HepG2 (cell line): ENCODE measurements around the gene CELF5. TPM values are rescaled to one million over a fixed set of nuclear protein-coding genes. Genes with fewer than 3 reads are reported as not detected.

Experiments
- ATAC-seq: fragments of 200-7000 bp; cut with Tn5 transposase; 3 replicates; pipeline ENCODE4 v1.9.1; 2020; ENCODE audit warnings: mild to moderate bottlenecking, moderate library complexity
- BruUV-seq: library from RNA; stranded (reverse); fragments of 400-500 nt; replicated peaks from 2 replicates; lab custom pipeline; 2021; lab: Mats Ljungman, UMichigan
- CTCF ChIA-PET: fragments of 300-600 bp; formaldehyde crosslinking; extraction: SDS; loops from one replicate; lab custom pipeline; 2021; ENCODE audit warnings: low total read pairs, inconsistent platforms, low intra/inter-chr PET ratio; lab: Yijun Ruan, JAX
- POLR2A ChIA-PET: fragments of 350-600 bp; sonication (Branson Sonifier 250); formaldehyde crosslinking; loops from one replicate; lab custom pipeline; 2020; ENCODE audit warnings: antibody characterized with exemption, inconsistent platforms; lab: Yijun Ruan, JAX
- DNase-seq: peaks from one replicate; pipeline ENCODE4 v3.0.0-alpha.2; 2015; ENCODE audit warnings: low spot score
- FAIRE-seq: peaks from 3 replicates; lab custom pipeline; 2011; peaks lifted over from hg19 to GRCh38; lab: Jason Lieb, UNC
- H2AFZ ChIP-seq: one replicate; pipeline ENCODE4 v1.6.1; 2011; ENCODE audit warnings: low read length, inconsistent platforms
- H3K27ac ChIP-seq: fragments of 300-600 bp; 3 replicates; pipeline ENCODE4 v1.8.0; 2011; ENCODE audit warnings: mixed run types, mild to moderate bottlenecking, mixed read lengths, low read length, inconsistent platforms; ENCODE audit not compliant: insufficient read depth; ENCODE audit errors: extremely low read length
- H3K27me3 ChIP-seq, 2 experiments: fragments of 200-600 bp in 1 of 2; 2 replicates in 1 of 2; 3 replicates in 1 of 2; pipeline versions ENCODE4 v1.6.0 to v1.8.0; 2011; ENCODE audit warnings: low read length in 2 of 2, mild to moderate bottlenecking in 2 of 2, moderate library complexity in 2 of 2, inconsistent platforms in 1 of 2; ENCODE audit not compliant: insufficient read depth in 2 of 2, control insufficient read depth in 1 of 2
- H3K36me3 ChIP-seq, 2 experiments: fragments of 200-600 bp in 1 of 2; replicated peaks in 1 of 2; 2 replicates in 1 of 2; 3 replicates in 1 of 2; pipeline versions ENCODE4 v1.5.1 to v1.8.0; 2011; ENCODE audit warnings: low read length in 2 of 2, inconsistent platforms in 1 of 2; ENCODE audit not compliant: insufficient read depth in 2 of 2, control insufficient read depth in 1 of 2
- H3K4me1 ChIP-seq: 2 replicates; pipeline ENCODE4 v1.5.1; 2012; ENCODE audit warnings: low read length, inconsistent platforms; ENCODE audit not compliant: insufficient read depth
- H3K4me2 ChIP-seq: 2 replicates; pipeline ENCODE4 v1.6.0; 2011; ENCODE audit warnings: low read depth, low read length, inconsistent platforms
- H3K4me3 ChIP-seq, 3 experiments: fragments of 200-600 bp in 1 of 3; sonication (generic), shearing (Covaris generic) in 1 of 3; replicated peaks in 1 of 3; 2 replicates each; pipeline ENCODE4 v1.5.1; 2011 to 2016; ENCODE audit warnings: low read length in 3 of 3, inconsistent platforms in 2 of 3, low read depth in 2 of 3, mild to moderate bottlenecking in 2 of 3, control low read depth in 1 of 3, mixed read lengths in 1 of 3; ENCODE audit not compliant: insufficient read depth in 1 of 3
- H3K79me2 ChIP-seq: one replicate; pipeline ENCODE4 v1.6.1; 2011; ENCODE audit warnings: low read length, inconsistent platforms; ENCODE audit not compliant: insufficient read depth
- H3K9ac ChIP-seq: 2 replicates; pipeline ENCODE4 v1.6.0; 2011; ENCODE audit warnings: mild to moderate bottlenecking, low read depth, low read length, inconsistent platforms; ENCODE audit not compliant: insufficient read depth
- H3K9me3 ChIP-seq: 2 replicates; pipeline ENCODE4 v1.5.1; 2012; ENCODE audit warnings: mild to moderate bottlenecking, low read length
- H4K20me1 ChIP-seq: 2 replicates; pipeline ENCODE4 v1.6.0; 2011; ENCODE audit warnings: inconsistent platforms, mild to moderate bottlenecking, low read length, moderate library complexity; ENCODE audit not compliant: insufficient read depth
- FOSL2 ChIP-seq: sonication (generic); formaldehyde crosslinking; IDR thresholded peaks from 2 replicates; pipeline ENCODE4 v1.4.0; 2020; ENCODE audit warnings: missing genetic modification reagents
- JUN ChIP-seq: sonication (generic); formaldehyde crosslinking; IDR thresholded peaks from 2 replicates; pipeline ENCODE4 v1.4.0; 2020; ENCODE audit warnings: mild to moderate bottlenecking, missing genetic modification reagents
- NBN ChIP-seq: fragments of 450-650 bp; conservative IDR thresholded peaks from 2 replicates; pipeline ENCODE4 v1.6.1; 2017
- NFIC ChIP-seq: IDR thresholded peaks from 2 replicates; pipeline ENCODE4 v1.6.1; 2012; ENCODE audit warnings: mild to moderate bottlenecking, low read length, inconsistent platforms
- ONECUT2 ChIP-seq: sonication (generic); formaldehyde crosslinking; IDR thresholded peaks from 2 replicates; pipeline ENCODE4 v1.4.0; 2020; ENCODE audit warnings: missing genetic modification reagents
- RFX1 ChIP-seq: fragments of 450-650 bp; IDR thresholded peaks from 2 replicates; pipeline ENCODE4 v1.6.1; 2017
- RFX3 ChIP-seq: IDR thresholded peaks from 2 replicates; pipeline ENCODE4 v1.6.1; 2016; ENCODE audit warnings: missing biosample characterization, missing genetic modification reagents
- SP1 ChIP-seq, 2 experiments: fragments of 450-650 bp in 1 of 2; sonication (generic) in 1 of 2; formaldehyde crosslinking in 1 of 2; IDR thresholded peaks; 2 replicates each; pipeline versions ENCODE4 v1.4.0 to v1.6.1; 2016 to 2020; ENCODE audit warnings: missing genetic modification reagents in 1 of 2
- TOPORS ChIP-seq: sonication (generic); formaldehyde crosslinking; IDR thresholded peaks from 2 replicates; pipeline ENCODE4 v1.8.0; 2023; ENCODE audit warnings: mild to moderate bottlenecking, missing genetic modification reagents
- ZFP62 ChIP-seq: sonication (generic); formaldehyde crosslinking; IDR thresholded peaks from 2 replicates; pipeline ENCODE4 v1.4.0; 2020; ENCODE audit warnings: missing genetic modification reagents
- ZNF562 ChIP-seq: sonication (generic); formaldehyde crosslinking; IDR thresholded peaks from 2 replicates; pipeline ENCODE4 v1.8.0; 2022; ENCODE audit warnings: missing genetic modification reagents, borderline replicate concordance
- WGBS: methylation state at CpG from one replicate; pipeline ENCODE4 v1.1.6; 2017; ENCODE audit warnings: low lambda C conversion rate; 5-methylcytosine and 5-hydroxymethylcytosine counted together
- in situ Hi-C: cut with HindIII; loops from 2 replicates; pipeline ENCODE4 v1.10.0; 2017; ENCODE audit warnings: low pct_unique_long_range_greater_than_20kb; ENCODE audit not compliant: extremely low pct_ligation_motif_present
- intact Hi-C: fragments of 100-400 bp; cut with micrococcal nuclease; formaldehyde crosslinking; loops from one replicate; pipeline ENCODE4 v1.10.0; 2022; ENCODE audit not compliant: unreplicated experiment
- polyA plus RNA-seq, 8 experiments: library from polyadenylated mRNA; depleted of rRNA in 3 of 8; stranded (reverse) in 7 of 8; unstranded in 1 of 8; fragments of >200 nt; fragmentation: Illumina TruSeq in 4 of 8; extraction: Trizol in 4 of 8; gene quantifications; 2 replicates each; pipeline versions ENCODE4 v1.2.1 to v1.2.3, GENCODE V29; 2011 to 2016; ENCODE audit warnings: low read depth in 4 of 8, missing spikeins in 1 of 8, mixed read lengths in 1 of 8; ENCODE audit not compliant: insufficient read depth in 1 of 8
- total RNA-seq, 5 experiments: library from RNA; depleted of rRNA; stranded (reverse); fragments of >200 nt; fragmentation: Illumina TruSeq; extraction: Trizol; gene quantifications; 2 replicates each; pipeline ENCODE4 v1.2.3, GENCODE V29; 2016; ENCODE audit warnings: low read depth in 1 of 5
- TF ChIP-seq, protein P1 (sequence below): sonication (generic); formaldehyde crosslinking; IDR thresholded peaks from 2 replicates; pipeline ENCODE4 v1.5.1; 2020; ENCODE audit warnings: mild to moderate bottlenecking, missing genetic modification reagents, moderate library complexity

The CELF5 gene
- total and polyA plus RNA-seq, 2 of the 13 experiments (the other 11 are each of a cell fraction or from before 2014, with no cell fraction given), result 0.31 to 0.84 TPM

- TF ChIP-seq JUN (CRISPR knock-in tag), result no peak
- ATAC-seq, result no peak
- no peak overlapping the region for H2AFZ ChIP-seq
- 32% methylated on average over 12 of the region's 47 CpGs for WGBS
- peaks cover 5 to 41% of the 10 kb centered on the region in 2 experiments; a peak in 4 of 5 replicates for H3K27me3 ChIP-seq
- ChIA-PET POLR2A (no interaction called here), CTCF (interaction anchor here (0.6 kb wide), 1 partner anchor 99 kb away, joined by 3 read pairs; no protein-coding TSS in a partner anchor)
- no peak overlapping the region for H3K27ac ChIP-seq
- no peak overlapping the region for H3K4me3 ChIP-seq
- H4K20me1 ChIP-seq, result no peaks in the 10 kb centered on the region
- H3K9ac ChIP-seq, result no peak overlapping the region
- H3K4me2 ChIP-seq, result no peak overlapping the region
- no peak for FAIRE-seq
- peaks cover 5% of the 10 kb centered on the region for H3K4me1 ChIP-seq
- no peaks in the 10 kb centered on the region for H3K79me2 ChIP-seq
- no peaks in the 10 kb centered on the region for H3K36me3 ChIP-seq
- H3K9me3 ChIP-seq, result no peaks in the 10 kb centered on the region
- no peak for DNase-seq
- BruUV-seq, result no TSS peak
- in situ Hi-C loops (no loop called here), intact Hi-C loops (no loop called here)
These were observed 45.6 kb downstream of the CELF5 start for GRCh38 chr19:3269916-3270671.

- Histone ChIP-seq H3K4me2 (no peak overlapping the region), H3K9ac (no peak overlapping the region), H3K4me3 (no peak overlapping the region), H3K27ac (no peak overlapping the region), H3K4me1 (peaks cover 9% of the 10 kb centered on the region), H3K36me3 (no peaks in the 10 kb centered on the region), H3K79me2 (no peaks in the 10 kb centered on the region)
- 7% methylated on average over 5 of the region's 11 CpGs for WGBS
- no TSS peak for BruUV-seq
- FAIRE-seq, result no peak
- POLR2A ChIA-PET, result no interaction called here
- CTCF ChIA-PET, result no interaction called here
- peak; percentile 43 for DNase-seq
- in situ Hi-C loops, result no loop called here
- TF ChIP-seq RFX1 (peak; percentile 43; the same call in 1 of the 2 replicates), TOPORS (CRISPR knock-in tag) (no peak), RFX3 (CRISPR knock-in tag) (peak; percentile 70), NBN (no peak), ONECUT2 (CRISPR knock-in tag) (no peak), ZNF562 (CRISPR knock-in tag) (no peak), NFIC (no peak), FOSL2 (0 out of 2 replicates have a peak, but pooled peaks have one; percentile 16), ZFP62 (CRISPR knock-in tag) (no peak), SP1 (IDR thresholded peaks at IDR 0.05) (no peak), SP1 (CRISPR knock-in tag; IDR thresholded peaks at IDR 0.05) (no peak)
- TF ChIP-seq, protein P1, sequence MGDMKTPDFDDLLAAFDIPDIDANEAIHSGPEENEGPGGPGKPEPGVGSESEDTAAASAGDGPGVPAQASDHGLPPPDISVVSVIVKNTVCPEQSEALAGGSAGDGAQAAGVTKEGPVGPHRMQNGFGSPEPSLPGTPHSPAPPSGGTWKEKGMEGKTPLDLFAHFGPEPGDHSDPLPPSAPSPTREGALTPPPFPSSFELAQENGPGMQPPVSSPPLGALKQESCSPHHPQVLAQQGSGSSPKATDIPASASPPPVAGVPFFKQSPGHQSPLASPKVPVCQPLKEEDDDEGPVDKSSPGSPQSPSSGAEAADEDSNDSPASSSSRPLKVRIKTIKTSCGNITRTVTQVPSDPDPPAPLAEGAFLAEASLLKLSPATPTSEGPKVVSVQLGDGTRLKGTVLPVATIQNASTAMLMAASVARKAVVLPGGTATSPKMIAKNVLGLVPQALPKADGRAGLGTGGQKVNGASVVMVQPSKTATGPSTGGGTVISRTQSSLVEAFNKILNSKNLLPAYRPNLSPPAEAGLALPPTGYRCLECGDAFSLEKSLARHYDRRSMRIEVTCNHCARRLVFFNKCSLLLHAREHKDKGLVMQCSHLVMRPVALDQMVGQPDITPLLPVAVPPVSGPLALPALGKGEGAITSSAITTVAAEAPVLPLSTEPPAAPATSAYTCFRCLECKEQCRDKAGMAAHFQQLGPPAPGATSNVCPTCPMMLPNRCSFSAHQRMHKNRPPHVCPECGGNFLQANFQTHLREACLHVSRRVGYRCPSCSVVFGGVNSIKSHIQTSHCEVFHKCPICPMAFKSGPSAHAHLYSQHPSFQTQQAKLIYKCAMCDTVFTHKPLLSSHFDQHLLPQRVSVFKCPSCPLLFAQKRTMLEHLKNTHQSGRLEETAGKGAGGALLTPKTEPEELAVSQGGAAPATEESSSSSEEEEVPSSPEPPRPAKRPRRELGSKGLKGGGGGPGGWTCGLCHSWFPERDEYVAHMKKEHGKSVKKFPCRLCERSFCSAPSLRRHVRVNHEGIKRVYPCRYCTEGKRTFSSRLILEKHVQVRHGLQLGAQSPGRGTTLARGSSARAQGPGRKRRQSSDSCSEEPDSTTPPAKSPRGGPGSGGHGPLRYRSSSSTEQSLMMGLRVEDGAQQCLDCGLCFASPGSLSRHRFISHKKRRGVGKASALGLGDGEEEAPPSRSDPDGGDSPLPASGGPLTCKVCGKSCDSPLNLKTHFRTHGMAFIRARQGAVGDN (CRISPR knock-in tag), result no peak
- TF ChIP-seq, all 625 proteins: peak for 3
- Histone ChIP-seq H4K20me1 (no peaks in the 10 kb centered on the region), H3K9me3 (no peaks in the 10 kb centered on the region), H3K27me3 (peaks cover 5 to 39% of the 10 kb centered on the region in 2 experiments; a peak in 4 of 5 replicates), H2AFZ (no peak overlapping the region)
- no peak for ATAC-seq
- intact Hi-C loops, result no loop called here
These were observed 46.4 kb downstream of the CELF5 start for GRCh38 chr19:3270902-3271301.
